HG02938 (cell line): ENCODE measurements around the gene PADI2.

Experiments
- ATAC-seq: cut with Tn5 transposase; IDR thresholded peaks from one replicate; pipeline ENCODE4 v1.9.1; 2021; ENCODE audit warnings: mild to moderate bottlenecking, moderate library complexity; ENCODE audit not compliant: unreplicated experiment

PADI2 gene

GRCh38 chr1:17116643-17117042, 2.6 kb downstream of the PADI2 start:
- no peak for ATAC-seq

DNA sequence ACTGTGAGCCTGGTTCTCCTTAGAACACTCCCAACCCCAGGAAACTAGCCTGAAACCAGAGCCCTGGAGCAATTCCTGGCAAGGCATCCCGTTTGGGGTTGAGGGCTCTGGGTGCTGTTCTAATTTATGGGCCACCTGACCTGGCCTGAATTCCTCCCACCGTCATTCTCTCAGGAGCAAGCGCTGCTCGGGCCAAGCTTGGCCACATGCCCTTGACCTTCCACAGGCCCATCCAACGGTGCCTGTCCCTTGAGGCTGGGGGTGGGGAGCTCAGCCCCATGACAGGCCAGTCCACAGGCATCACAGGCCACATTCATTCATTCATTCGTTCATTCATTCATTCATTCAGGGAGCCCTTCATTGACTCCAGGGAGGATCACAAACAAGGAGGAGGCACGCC, 5.3 kb downstream of the PADI2 start:
- no peak for ATAC-seq

DNA sequence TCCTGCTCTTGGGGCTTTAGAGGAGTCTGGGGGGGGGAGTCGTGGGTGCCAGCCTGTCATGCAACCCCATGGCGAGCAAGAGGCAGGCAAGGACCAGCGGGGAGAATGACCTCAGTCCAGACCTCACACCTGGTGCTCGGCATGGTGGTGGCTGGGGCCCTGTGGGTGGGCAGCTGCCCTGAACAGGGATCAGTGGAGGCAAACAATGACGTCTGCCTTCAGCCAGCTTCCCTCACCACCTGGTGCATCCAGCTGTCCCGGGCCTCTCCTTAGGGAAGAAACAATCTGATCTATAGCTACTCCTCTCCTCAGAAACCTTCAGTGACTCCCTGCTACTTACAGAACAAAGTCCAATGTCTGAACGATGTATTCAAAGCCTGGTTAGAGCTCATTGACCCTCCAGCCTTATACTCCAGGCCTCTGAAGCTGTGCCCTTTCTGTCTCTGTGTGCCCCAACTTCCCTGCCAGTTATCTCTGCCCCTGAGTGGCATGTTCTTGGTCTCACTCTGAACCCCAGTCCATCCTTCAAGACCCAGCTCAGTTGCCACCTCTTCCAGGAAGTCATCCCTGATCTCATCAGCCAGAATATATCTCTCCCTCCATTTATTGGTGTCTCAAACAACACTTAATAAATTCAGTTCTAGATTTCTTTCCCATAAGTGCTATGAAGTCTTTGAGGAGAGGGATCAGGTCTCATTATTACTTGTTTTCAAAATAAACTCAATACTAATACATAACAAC, 6.6 kb downstream of the PADI2 start:
- ATAC-seq, result no peak

DNA sequence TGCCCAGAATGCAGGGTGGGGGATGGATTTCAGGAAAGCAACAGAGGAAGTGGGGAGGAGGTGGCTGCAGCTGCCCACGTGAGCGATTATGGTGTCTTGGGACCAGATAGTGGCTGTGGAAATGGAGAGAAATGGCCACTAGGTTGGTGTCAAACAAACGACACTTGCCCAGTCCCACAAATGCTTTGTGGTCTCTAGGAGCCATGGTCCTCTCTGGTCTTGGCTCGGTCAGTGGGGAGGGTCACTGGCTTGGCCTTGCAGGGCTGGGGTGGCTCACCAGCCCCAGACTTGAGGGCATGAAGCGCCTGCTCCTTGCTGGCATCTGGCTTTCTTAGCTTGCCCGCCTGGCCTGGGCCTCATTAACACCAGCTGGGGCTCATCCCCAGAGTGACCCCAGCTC, 7.2 kb downstream of the PADI2 start:
- ATAC-seq, result no peak

GRCh38 chr1:17110555-17110926, 8.7 kb downstream of the PADI2 start:
- no peak for ATAC-seq

- ATAC-seq, result no peak
Observed at GRCh38 chr1:17109892-17110554, 9.2 kb downstream of the PADI2 start.

DNA sequence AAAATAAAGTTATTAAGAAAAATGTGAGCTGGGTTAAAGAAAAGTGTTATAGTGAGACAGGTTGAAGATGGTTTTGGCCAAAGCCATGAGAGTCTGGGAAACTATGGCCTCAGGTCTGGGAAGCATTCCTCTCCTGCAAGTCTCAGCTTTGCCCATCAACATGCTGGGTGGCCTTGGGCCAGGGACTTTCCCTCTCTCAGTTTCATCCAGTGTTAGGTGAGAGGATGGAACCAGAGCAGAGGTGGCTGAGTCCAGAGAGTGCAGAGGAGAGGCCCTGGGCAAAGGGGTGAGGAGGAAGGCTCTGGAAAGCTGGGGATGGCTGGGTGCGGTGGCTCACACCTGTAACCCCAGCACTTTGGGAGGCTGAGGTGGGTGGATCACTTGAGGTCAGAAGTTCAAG, 10.5 kb downstream of the PADI2 start:
- no peak for ATAC-seq

- no peak for ATAC-seq
Observed at GRCh38 chr1:17108360-17108759, 10.9 kb downstream of the PADI2 start.

DNA sequence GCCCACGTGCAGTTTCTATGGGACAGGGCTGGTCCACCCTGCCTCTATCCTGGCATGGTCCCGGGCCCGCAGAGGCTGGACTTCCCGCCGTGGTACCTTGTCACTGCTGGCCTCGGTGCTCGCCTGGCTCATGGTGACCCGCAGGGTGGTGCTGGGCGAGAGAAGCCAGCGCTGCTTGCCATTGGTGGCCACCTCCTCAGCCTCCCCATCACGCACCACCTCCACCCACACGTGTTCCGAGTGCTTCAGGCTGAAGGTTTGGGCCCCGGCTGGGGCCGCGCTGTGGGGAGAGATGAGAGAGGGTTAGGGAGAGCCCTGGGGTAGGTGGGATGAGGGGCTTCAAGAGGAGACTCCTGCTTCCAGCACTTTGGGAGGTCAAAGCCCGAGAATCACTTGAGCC, 14.5 kb downstream of the PADI2 start:
- ATAC-seq, result no peak

DNA sequence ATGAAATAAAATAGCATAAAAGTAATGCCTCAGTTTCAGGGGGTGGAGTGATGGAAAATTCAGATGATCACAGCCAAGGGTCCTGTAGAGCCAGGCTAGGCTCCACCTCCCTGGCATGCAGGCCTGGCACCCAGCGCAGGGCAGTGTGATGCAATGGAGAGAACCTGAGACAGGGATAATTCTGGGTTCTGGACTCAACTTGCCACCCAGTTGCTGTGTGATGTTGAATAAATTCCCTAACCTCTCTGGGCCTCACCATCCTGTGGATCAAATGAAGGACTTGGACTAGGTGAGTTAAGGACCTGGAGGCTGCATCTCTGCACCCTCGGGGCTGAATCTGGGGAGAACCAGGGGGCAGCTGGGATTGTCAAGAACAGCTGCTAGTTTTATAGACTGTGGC, 17.0 kb downstream of the PADI2 start:
- no peak for ATAC-seq

- no peak for ATAC-seq
Observed at GRCh38 chr1:17101261-17101660, 18.0 kb downstream of the PADI2 start.

GRCh38 chr1:17099616-17100340, 19.5 kb downstream of the PADI2 start:
- no peak for ATAC-seq

DNA sequence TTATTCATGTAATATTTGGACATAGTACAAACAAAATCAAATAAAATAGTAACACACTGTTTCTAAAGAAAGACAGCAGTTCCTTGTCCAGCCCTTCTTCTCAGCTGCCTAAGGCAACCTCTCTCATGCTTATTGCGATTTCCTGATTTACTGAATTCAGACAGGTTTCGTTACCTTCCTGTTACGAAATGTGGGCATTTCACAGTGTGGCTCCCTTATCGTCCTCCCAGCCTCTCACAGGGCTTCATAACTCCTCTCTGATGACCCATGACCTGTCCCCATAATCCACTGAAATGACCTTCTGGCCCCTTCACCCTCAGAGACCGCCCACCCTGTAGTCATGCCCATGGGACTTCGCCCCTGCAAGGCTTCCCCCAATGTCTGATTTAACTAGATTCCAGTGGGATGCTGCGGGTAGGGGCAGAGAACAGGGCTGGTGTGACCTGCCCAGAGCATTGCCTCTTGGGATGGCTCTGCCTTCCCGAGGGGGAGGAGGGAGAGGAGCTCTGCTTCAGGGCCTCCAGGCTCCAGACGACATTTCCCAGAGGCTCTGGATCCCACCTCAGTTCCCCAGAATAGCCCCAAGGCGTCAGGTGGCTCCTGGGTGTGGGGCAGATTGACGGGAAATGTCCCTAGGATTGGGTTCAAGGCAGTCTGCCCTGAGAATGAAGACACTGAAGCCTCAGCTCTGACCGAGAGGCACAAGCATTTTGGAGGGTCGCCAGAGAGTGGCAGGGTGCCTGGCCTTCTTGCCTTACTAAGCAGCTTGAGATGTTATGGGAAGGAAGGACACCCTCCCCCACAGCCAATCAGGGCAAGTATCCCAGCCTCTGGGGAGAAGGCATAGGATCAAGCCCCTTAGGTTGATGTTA, 20.6 kb downstream of the PADI2 start:
- ATAC-seq, result no peak

DNA sequence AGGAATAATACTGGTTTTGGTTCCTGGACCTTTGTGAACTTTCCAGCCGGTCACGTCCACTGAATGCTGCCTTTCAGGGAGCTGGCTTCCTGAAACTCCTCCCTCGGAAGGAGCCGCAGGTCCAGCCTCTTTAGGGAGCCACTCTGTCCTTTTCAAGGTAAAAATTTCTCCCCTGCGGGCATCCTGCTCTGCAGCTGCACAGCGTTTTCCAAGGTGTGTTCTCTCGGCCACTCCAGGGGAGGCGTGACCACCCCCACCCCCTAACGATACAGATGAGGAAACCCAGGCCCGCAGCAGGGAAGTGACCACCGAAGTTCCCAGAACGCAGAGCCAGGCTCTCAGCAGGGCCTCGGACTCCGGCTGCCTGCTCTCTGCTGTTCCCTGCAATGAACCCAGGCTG, 21.5 kb downstream of the PADI2 start:
- no peak for ATAC-seq

DNA sequence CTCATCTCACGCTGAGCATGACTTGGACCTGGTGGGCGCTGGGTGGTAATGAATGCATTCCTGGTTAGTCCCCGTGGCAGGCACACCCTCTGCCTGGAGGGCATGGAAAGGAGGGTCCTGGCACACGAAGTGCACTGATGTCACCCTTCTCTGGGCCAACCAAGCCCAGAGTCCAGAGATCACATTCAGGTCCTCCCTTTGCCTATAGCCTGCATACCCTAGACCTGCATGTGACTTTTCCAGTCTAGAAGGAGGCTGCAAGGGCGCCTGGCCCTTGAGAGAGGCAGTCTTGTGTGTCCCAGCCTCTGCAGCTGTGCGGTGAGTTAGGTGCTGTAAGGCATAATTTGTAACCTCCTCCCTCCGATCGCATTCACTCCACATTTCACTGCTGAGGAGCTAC, 22.1 kb downstream of the PADI2 start:
- ATAC-seq, result no peak

GRCh38 chr1:17096584-17096983, 22.7 kb downstream of the PADI2 start:
- ATAC-seq, result no peak

DNA sequence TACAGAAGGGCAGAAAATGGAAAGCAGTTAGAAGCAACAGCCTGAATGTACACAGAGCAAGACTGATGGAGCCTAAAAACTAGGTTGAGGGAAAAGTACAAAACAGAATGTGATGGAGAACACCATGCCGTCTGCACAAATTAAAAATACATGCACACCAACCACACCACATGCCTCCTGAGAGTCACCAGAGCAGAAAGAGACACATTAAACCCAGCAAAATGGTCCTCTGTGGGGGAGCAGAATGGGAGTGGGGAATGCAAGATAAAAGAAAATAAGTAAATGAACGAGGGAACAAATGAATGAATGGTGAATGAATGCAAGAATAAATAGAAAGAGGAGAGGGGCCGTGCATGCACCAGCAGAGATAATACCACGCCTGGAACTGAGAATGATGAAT, 24.1 kb downstream of the PADI2 start:
- no peak for ATAC-seq

DNA sequence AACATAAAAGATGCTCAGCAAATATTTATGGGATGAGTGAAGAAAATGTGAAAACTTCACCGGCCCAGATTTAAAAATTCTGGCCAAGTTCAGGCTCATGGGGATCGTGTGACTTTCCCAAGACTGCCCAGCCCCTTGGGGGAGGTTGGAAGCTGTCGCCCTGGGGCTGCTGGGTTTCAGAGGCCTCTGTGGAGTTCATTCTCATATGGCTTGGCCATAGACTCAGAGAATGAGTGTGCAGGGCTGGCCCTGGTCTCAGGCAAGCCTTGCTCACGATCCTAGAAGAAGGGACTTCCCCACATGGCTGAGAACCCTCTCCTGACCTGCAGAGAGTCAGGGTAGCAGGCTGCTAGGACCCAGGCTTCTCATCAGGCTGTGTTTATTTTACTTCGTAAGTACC, 24.6 kb downstream of the PADI2 start:
- no peak for ATAC-seq

DNA sequence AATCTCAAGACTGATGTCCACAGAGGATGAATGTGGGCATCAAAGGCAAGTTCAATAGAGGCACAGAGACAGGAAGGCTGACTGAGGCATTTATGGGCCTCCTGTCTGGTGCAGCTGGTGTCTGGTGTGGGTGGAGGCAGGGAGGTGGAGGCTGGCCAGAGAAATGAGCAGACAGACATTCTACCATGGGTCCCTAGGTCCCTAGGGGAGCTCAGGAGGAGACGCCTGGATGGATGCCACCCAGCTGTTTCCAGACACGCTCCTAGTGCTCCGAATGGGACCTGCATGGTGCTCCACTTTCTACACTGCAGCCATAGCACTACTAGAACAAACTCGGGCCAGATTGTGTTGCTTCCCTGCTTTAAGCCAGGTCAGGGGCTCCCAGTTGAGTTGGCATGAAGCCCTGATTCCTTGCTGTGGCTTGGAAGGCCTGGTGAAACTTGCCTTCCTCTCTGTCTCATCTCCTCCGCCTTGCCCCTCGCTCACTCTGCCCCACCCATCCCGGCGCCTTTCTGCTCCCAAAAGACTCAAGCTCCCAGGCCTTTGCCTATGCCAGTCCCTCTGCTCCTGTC, 25.3 kb downstream of the PADI2 start:
- no peak for ATAC-seq

DNA sequence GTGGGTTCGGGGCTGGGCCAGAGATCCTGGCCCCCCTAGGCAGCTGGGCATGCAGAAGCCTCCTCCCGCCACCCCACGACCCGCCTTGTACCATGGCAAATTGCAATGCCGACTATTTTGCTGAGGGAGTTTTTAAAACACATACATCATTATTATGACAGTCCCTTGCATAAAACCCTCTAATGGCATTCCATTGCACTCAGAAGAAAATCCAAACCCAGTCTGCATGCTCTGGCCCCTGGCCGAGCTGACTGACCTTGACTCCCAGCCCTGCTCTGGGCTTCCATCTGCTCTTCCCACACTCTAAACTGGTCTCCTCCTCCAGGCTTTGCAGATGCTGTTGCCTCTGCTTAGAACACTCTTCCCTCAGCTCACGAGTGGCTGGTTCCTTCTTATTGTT, 28.0 kb downstream of the PADI2 start:
- no peak for ATAC-seq

- no peak for ATAC-seq
Observed at GRCh38 chr1:17089506-17089905, 29.7 kb downstream of the PADI2 start.
